ENCODE data around the gene ARF4.

ARF4 gene

Small RNAs within 50 kb of the gene (small RNA-seq; reads per million reads assigned to genes)
- gene RNU6-108P (0 reads per million in 2 experiments), gene RNU6-483P (0 reads per million in 2 experiments), gene RNU6ATAC26P (0 to 0.18 reads per million in 2 experiments)
